Duodenal mucosa (tissue), 2 donors: ENCODE data around the gene RSPRY1.
A peak's percentile ranks its signal among the peaks of the same experiment; 100 is the strongest.

Source experiments
- H3K27ac ChIP-seq: one replicate; pipeline ENCODE4 v1.7.0; 2013; ENCODE audit warnings: low read depth, low read length
- H3K27me3 ChIP-seq, 2 donors: one replicate each; pipeline ENCODE4 v1.7.0; 2013; ENCODE audit warnings: low read length in 2 of 2, control low read depth in 1 of 2; ENCODE audit not compliant: insufficient read depth in 2 of 2, control insufficient read depth in 1 of 2
- H3K36me3 ChIP-seq, 2 donors: one replicate each; pipeline ENCODE4 v1.7.0; 2013; ENCODE audit warnings: low read length in 2 of 2, control low read depth in 1 of 2; ENCODE audit not compliant: insufficient read depth in 2 of 2, control insufficient read depth in 1 of 2
- H3K4me1 ChIP-seq, 2 donors: one replicate each; pipeline ENCODE4 v1.7.0; 2013; ENCODE audit warnings: low read length in 2 of 2, control low read depth in 1 of 2; ENCODE audit not compliant: insufficient read depth in 2 of 2, control insufficient read depth in 1 of 2
- H3K4me3 ChIP-seq, 2 donors: one replicate each; pipeline ENCODE4 v1.7.0; 2013; ENCODE audit warnings: low read length in 2 of 2, low read depth in 1 of 2
- H3K9ac ChIP-seq, 2 donors: one replicate each; pipeline ENCODE4 v1.7.0; 2013; ENCODE audit warnings: low read length in 2 of 2, low read depth in 1 of 2
- H3K9me3 ChIP-seq, 2 donors: one replicate each; pipeline ENCODE4 v1.7.0; 2013; ENCODE audit warnings: low read length in 2 of 2, control low read depth in 1 of 2; ENCODE audit not compliant: control insufficient read depth in 1 of 2

The RSPRY1 gene

DNA sequence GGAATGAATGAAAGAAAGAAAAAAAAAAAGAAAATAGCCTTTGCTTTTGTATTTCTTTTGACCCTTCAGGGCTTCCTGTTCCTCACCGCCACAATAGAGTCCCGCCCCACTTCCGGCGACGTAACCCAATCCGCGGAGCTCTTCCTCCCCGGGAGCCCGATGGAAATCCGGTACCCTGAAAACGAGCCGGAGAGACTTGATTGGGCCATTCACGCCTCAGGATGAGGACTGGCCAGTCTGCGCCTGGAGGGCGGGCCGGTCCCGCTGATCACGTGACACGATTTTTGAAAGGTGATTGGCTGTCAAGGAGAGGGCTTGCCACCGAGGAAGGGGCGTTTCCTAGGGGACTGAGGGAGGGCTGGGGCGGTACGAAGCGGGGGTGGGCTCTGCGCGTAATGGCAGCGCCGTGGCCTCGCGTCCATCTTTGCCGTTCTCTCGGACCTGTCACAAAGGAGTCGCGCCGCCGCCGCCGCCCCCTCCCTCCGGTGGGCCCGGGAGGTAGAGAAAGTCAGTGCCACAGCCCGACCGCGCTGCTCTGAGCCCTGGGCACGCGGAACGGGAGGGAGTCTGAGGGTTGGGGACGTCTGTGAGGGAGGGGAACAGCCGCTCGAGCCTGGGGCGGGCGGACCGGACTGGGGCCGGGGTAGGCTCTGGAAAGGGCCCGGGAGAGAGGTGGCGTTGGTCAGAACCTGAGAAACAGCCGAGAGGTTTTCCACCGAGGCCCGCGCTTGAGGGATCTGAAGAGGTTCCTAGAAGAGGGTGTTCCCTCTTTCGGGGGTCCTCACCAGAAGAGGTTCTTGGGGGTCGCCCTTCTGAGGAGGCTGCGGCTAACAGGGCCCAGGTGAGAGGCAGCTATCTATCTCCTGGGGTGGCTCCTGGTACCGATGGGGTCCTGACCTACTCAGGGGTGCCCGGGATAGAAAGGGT, at the start of gene RSPRY1, which contains the start of gene PSME3IP1:
RSPRY1 (plus strand) TSS at position 385 of the 927 bp plus-strand sequence. CDS start 18,330 bp downstream, outside the sequence.
PSME3IP1 (minus strand) TSS at position 95 of the 927 bp plus-strand sequence. CDS start 12,185 bp downstream, outside the sequence.
- peaks cover 21 to 33% of the 10 kb centered on the region in 2 donors for H3K4me1 ChIP-seq
- H3K9ac ChIP-seq: peak within 1 kb of the TSS; percentile 87 to 93
- H3K9me3 ChIP-seq: no peaks in the 10 kb centered on the region
- H3K27ac ChIP-seq: peak within 1 kb of the TSS; percentile 92
- H3K36me3 ChIP-seq: peaks cover 0 to 8% of the 10 kb centered on the region in 2 donors
- H3K27me3 ChIP-seq: no peaks in the 10 kb centered on the region
- H3K4me3 ChIP-seq: peak within 1 kb of the TSS; percentile 85 to 93

DNA sequence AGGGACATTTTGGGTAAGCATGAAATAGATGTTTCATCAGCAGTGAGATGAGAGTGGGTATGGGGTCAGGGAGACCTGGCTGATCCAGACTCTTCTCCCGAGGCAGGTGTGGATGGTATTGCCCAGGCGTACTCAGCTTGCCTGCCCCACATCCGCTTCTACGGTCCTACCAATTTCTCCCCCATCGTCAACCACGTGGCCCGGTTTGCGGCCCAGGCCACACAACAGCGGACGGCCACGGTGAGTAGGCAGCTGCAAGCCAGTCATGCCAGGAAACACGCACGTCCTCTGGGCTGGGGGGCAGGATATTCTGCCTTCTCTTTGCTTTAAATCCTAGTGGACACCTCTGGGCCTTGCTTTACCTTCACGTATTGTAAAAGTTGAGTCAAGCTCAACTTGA, 49.1 kb upstream of the RSPRY1 start:
- H3K4me1 ChIP-seq: peaks cover 27 to 29% of the 10 kb centered on the region in 2 donors
- no peaks in the 10 kb centered on the region for H3K9me3 ChIP-seq
- no peak overlapping the region for H3K9ac ChIP-seq
- no peaks in the 10 kb centered on the region for H3K27me3 ChIP-seq
- no peak overlapping the region for H3K27ac ChIP-seq
- no peak overlapping the region for H3K4me3 ChIP-seq
- no peaks in the 10 kb centered on the region for H3K36me3 ChIP-seq

DNA sequence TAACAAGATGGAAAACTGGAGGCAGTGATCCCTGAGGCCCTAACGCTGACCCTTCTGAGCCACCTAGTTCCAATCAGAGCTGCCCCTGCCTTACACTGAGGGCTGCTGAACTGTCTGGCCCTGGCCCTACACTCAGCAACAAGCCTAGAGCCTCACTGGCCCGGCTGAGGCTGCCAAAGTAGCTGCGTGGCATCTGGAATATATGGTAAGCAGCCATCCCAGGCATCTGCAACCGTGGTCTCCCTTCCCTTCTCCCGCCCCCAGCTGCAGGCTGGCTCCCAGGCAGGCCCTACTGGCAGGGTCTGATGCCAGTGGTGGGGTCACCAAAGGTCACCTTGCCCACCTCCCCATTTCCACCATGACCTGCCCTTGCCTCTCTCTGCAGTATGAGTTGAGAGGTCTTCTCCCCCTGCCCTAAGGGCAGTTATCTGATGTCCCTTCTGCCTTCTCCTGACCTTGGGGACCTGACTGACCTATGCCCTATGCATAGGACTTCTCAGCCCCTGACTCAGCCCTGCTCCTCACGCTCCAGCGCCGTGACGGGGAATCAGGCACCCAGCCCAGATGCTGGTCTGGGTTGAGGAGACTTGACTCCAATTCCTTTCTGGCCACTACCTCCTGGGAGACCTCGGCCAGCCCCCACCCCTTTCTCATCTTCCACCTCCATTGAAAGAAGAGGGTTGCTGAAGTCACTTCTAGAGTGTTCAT, 48.4 kb upstream of the RSPRY1 start:
- Histone ChIP-seq H3K4me1 (peaks cover 25 to 27% of the 10 kb centered on the region in 2 donors), H3K9me3 (no peaks in the 10 kb centered on the region), H3K9ac (no peak overlapping the region), H3K36me3 (no peaks in the 10 kb centered on the region), H3K27ac (no peak overlapping the region), H3K27me3 (no peaks in the 10 kb centered on the region), H3K4me3 (no peak overlapping the region)

DNA sequence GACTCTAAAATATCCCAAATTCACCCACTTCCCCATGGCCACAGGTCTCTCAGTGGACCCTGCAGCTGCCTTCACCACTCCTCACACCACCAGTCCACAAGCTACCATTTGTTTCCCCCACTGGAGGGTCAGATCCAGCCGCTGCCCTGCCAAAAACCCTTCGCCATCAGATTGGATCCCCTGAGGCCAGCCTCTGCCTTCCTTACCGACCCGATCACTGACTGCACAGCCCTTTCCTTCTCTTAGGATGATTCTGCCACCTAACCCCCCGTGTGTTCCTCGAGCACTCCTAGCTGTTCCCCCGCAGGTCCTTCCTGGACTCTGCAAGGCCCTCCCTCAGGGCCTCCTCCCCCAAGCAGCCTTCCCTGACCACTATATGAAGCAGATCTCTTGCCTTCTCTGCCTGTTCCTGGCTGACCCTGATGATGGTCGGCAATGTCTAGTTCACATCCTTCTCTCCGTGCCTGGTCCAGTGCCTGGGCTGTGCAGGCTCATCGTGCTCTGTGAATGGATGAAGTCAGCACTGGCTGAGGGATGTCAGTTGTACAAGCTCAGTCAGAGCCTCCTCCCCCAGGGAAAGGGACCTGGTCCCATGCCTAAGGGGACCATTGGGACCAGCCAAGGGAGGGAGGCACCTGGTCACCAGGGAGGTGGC, 47.7 kb upstream of the RSPRY1 start:
- no peak overlapping the region for H3K4me3 ChIP-seq
- H3K27ac ChIP-seq: no peak overlapping the region
- peaks cover 31 to 32% of the 10 kb centered on the region in 2 donors for H3K4me1 ChIP-seq
- H3K36me3 ChIP-seq: no peaks in the 10 kb centered on the region
- H3K27me3 ChIP-seq: no peaks in the 10 kb centered on the region
- no peak overlapping the region for H3K9ac ChIP-seq
- no peaks in the 10 kb centered on the region for H3K9me3 ChIP-seq

DNA sequence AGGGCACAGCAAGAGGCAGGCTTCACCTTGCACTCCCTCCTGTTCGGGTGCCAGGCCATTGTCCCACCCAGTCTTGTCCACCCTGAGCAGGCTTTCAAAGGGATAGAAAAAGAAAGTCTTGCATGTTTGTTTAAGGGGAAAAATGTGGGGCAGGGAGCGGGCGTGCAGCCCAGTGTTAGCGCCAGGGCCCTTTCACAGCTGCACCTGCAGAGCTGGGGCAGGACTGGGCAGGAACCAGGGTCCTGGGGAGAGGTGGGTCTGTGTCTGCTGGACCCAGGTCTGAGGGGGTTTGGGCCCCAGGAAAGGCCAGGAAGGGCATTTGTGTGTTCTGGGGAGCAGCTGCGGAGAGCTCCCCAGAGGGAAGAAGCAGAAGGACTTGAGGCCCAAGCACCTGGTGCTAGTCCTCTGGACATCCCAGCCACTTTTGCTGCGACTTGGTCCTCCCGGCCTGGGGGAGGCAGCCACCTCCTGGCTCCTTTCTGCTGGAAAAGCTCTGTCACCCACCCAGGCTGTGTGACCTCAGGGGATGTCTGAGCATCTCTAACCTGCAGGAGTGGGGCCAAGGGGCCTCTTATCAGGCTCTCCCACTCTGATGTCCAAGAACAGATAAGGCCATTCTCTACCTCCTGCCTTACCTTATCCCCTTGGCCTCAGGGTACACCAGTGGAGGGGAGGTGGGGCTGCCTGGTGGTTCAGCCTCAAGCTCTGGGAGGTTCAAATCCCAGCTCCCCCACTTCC, 45.0 kb upstream of the RSPRY1 start:
- H3K27ac ChIP-seq: no peak overlapping the region
- H3K9ac ChIP-seq: no peak overlapping the region
- no peak overlapping the region for H3K4me3 ChIP-seq
- H3K27me3 ChIP-seq: no peaks in the 10 kb centered on the region
- peaks cover 26 to 34% of the 10 kb centered on the region in 2 donors for H3K4me1 ChIP-seq
- no peaks in the 10 kb centered on the region for H3K9me3 ChIP-seq
- H3K36me3 ChIP-seq: no peaks in the 10 kb centered on the region

DNA sequence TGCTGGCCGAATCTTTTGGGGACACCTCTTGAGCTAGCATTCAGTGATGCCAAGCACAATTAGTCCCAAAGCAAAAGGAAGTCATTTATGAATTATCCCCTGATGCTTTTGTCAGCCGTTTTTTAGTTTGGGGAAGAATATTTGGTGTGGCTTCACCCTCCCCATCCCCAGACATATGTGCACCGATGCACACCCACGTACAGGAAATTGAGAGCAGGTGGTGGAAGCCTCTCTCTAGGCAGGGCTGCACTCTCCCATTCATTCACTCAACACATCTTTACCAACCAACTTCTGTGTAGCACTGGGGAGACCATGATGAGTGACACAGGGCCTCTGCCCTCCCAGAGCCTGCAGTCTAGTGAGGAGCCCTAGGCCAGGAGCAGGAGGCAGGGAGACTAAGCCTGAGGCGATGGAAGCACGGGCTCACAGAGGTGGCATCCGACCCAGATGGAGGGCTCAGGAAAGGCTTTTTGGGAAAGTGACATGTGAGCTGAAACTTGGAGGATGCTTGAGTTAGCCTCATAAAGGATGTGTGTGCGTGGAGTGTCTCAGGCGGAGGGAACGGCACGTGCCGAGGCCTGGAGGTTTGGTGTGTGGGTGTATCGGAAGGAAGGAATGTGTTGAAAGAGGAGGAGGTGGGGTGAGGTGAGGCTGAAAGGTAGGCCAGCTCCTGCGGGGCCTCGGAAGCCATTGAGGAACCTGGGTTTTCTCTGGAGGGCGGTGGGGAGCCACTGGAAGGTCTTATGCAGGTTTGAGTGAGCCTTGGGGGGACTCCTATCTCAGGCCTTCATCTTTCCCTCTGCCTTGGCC, 44.1 kb upstream of the RSPRY1 start:
- Histone ChIP-seq H3K9me3 (no peaks in the 10 kb centered on the region), H3K4me3 (no peak overlapping the region), H3K27me3 (no peaks in the 10 kb centered on the region), H3K36me3 (no peaks in the 10 kb centered on the region), H3K9ac (no peak overlapping the region), H3K27ac (no peak overlapping the region), H3K4me1 (peaks cover 26 to 34% of the 10 kb centered on the region in 2 donors)

DNA sequence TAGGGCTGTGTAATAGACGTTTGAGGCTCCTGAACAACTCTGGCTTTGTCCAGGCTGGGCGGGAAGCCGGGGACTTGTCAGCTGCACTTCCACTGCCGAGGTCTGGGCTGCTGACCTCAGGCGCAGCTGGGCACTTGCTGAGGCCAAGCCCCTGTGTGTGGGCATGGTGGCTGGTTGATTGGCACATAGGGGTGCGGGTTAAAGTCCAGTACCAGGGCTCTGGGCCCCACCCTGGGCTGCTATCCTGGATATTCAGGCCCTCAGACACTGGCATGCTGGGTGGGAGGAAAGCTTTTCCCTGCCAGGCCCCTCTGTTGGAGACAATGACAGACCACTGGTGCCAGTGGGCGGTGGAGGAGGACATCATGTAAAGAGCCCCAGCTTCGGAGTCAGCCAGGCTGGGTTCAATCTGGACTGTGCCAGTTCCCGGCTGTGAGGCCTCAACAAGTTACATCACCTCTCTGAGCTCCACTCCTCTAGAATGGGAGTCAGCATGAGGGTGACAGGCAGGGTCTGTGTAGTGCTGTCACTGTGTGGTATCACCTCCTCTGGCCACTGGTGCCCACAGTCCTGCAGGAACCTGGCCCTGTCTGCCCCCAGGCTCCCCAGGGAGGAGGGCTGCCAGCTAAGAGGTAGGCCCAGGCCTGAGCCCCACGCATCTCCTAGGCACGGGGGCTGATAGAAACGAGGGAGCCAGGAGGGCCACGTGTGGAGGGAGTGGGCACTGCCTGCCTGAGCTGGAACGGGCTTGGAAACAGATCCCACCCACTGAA, 42.8 kb upstream of the RSPRY1 start:
- Histone ChIP-seq H3K4me1 (peaks cover 31 to 37% of the 10 kb centered on the region in 2 donors), H3K36me3 (no peaks in the 10 kb centered on the region), H3K4me3 (no peak overlapping the region), H3K9ac (peak overlapping the region; percentile 31 to 47), H3K27ac (no peak overlapping the region), H3K9me3 (no peaks in the 10 kb centered on the region), H3K27me3 (no peaks in the 10 kb centered on the region)

DNA sequence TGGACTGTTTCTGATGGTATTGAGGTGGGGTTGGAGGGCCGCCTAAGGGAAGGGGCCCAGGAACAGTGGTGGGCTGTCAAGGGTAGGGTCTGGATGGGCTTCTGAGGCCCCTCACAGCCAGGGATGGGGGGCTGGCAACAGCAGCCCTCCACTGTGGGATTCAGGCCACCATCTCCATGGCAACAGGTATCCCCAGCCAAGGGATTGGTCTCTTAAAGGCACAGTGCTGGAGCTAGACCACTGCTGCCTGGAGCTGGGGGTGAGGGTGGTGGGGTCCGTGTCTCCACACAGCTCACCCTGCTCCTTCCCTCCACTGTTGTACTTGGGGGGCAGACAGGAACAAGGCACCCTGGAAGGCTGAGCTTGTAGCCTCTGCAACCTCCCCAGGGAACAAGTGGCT, 42.1 kb upstream of the RSPRY1 start:
- H3K36me3 ChIP-seq: no peaks in the 10 kb centered on the region
- H3K27me3 ChIP-seq: no peaks in the 10 kb centered on the region
- no peak overlapping the region for H3K4me3 ChIP-seq
- H3K4me1 ChIP-seq: peaks cover 31 to 37% of the 10 kb centered on the region in 2 donors
- no peak overlapping the region for H3K9ac ChIP-seq
- no peak overlapping the region for H3K27ac ChIP-seq
- H3K9me3 ChIP-seq: no peaks in the 10 kb centered on the region
